Ureter (tissue), 1 donor: Measurements from ENCODE around the gene VIL1. TPM values are rescaled to one million over a fixed set of nuclear protein-coding genes. Genes with fewer than 3 reads are reported as not detected.

ENCODE experiments used
- total RNA-seq: library from RNA; stranded (reverse); gene quantifications from one replicate; pipeline ENCODE4 v1.2.4, GENCODE V29; 2023
- donor health status: DM: yes; HTN: yes; CAD: no.

VIL1 gene
- total RNA-seq, 1 donor from 2014 or later: not detected

Other genes with a start within 250 kb of the VIL1 start
- gene ARPC2, start 201.9 kb upstream of the VIL1 start, total RNA-seq: 520 TPM
- gene GPBAR1, start 158.1 kb upstream of the VIL1 start, total RNA-seq: 1.5 TPM
- gene AAMP, start 149.0 kb upstream of the VIL1 start, total RNA-seq: 82.0 TPM
- 66.2 TPM for gene PNKD, start 148.6 kb upstream of the VIL1 start, total RNA-seq
- 256 TPM for gene TMBIM1, start 126.6 kb upstream of the VIL1 start, total RNA-seq
- gene CATIP, start 62.3 kb upstream of the VIL1 start, total RNA-seq: not detected
- 16.5 TPM for gene SLC11A1, start 36.9 kb upstream of the VIL1 start, total RNA-seq
- 153 TPM for gene CTDSP1, start 19.3 kb upstream of the VIL1 start, total RNA-seq
- 24.8 TPM for gene USP37, start 149.2 kb downstream of the VIL1 start, total RNA-seq
- gene CNOT9, start 149.7 kb downstream of the VIL1 start, total RNA-seq: 59.6 TPM
- 3.9 TPM for gene PLCD4, start 188.8 kb downstream of the VIL1 start, total RNA-seq
- 35.4 TPM for gene ZNF142, start 240.5 kb downstream of the VIL1 start, total RNA-seq
- 48.2 TPM for gene BCS1L, start 240.6 kb downstream of the VIL1 start, total RNA-seq